IgD-negative memory B cell (primary cell): ENCODE data around the gene DNPH1. TPM values are rescaled to one million over a fixed set of nuclear protein-coding genes. Genes with fewer than 3 reads are reported as not detected.
A peak's percentile ranks its signal among the peaks of the same experiment; 100 is the strongest.

Experiments used
- H3K27ac Mint-ChIP-seq, 3 donors: one replicate each; pipeline ENCODE4 v1.8.0; 2020 to 2022; ENCODE audit warnings: mild to moderate bottlenecking in 3 of 3, mixed read lengths in 3 of 3, moderate library complexity in 1 of 3
- H3K27me3 Mint-ChIP-seq: one replicate; pipeline ENCODE4 v1.8.0; 2021; ENCODE audit warnings: mixed read lengths
- H3K36me3 Mint-ChIP-seq: one replicate; pipeline ENCODE4 v1.8.0; 2020; ENCODE audit warnings: mild to moderate bottlenecking, mixed read lengths
- H3K4me1 Mint-ChIP-seq, 3 donors: one replicate each; pipeline ENCODE4 v1.8.0; 2020 to 2022; ENCODE audit warnings: mixed read lengths in 3 of 3, mild to moderate bottlenecking in 1 of 3
- H3K4me3 Mint-ChIP-seq, 4 donors: one replicate each; pipeline ENCODE4 v1.8.0; 2020 to 2022; ENCODE audit warnings: mild to moderate bottlenecking in 4 of 4, mixed read lengths in 4 of 4, moderate library complexity in 3 of 4
- H3K9me3 Mint-ChIP-seq, 3 donors: one replicate each; pipeline ENCODE4 v1.8.0; 2020 to 2021; ENCODE audit warnings: mixed read lengths in 3 of 3, mild to moderate bottlenecking in 1 of 3
- polyA plus RNA-seq: library from polyadenylated mRNA; unstranded; fragments of 300-500 nt; fragmentation: Illumina TruSeq; gene quantifications from one replicate; pipeline ENCODE4 v1.2.3, GENCODE V29; 2021

Gene DNPH1
- polyA plus RNA-seq, 1 donor from 2014 or later = 125 TPM

DNA sequence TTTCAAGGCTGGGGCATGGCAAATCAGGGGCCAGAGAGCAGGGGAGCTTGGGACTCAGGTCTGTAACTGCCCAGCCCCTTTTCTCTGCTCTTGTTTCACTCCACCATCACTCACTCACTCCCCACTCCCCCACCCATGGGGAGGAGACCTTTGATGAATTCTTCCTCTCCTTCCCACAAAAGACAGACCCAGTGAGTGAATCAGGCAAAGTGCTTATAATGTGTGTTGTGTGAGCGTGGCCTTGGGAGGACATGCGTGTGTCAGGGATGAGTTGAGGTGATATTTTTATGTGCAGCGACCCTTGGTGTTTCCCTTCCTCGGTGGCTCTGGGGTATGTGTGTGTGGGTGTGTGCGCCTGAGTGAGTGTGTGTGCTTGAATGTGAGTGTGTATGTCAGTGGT is 48.3 kb downstream of the DNPH1 start:
- H3K4me3 Mint-ChIP-seq = peak overlapping the region; percentile 0 to 95 (median 80)
- H3K4me1 Mint-ChIP-seq = peaks cover 25 to 34% (median 30%) of the 10 kb centered on the region in 3 donors
- H3K27ac Mint-ChIP-seq = peak overlapping the region; percentile 31 to 90 (median 85)
- H3K27me3 Mint-ChIP-seq = no peaks in the 10 kb centered on the region
- H3K36me3 Mint-ChIP-seq = peaks cover 13% of the 10 kb centered on the region
- no peaks in the 10 kb centered on the region for H3K9me3 Mint-ChIP-seq

GRCh38 chr6:43180058-43180457 is 49.2 kb downstream of the DNPH1 start:
- Mint-ChIP-seq H3K36me3 (peaks cover 10% of the 10 kb centered on the region), H3K9me3 (no peaks in the 10 kb centered on the region), H3K4me3 (no peak overlapping the region), H3K27ac (peak overlapping the region in 1 of 3 donors; percentile 39), H3K27me3 (no peaks in the 10 kb centered on the region), H3K4me1 (peaks cover 24 to 33% (median 27%) of the 10 kb centered on the region in 3 donors)

DNA sequence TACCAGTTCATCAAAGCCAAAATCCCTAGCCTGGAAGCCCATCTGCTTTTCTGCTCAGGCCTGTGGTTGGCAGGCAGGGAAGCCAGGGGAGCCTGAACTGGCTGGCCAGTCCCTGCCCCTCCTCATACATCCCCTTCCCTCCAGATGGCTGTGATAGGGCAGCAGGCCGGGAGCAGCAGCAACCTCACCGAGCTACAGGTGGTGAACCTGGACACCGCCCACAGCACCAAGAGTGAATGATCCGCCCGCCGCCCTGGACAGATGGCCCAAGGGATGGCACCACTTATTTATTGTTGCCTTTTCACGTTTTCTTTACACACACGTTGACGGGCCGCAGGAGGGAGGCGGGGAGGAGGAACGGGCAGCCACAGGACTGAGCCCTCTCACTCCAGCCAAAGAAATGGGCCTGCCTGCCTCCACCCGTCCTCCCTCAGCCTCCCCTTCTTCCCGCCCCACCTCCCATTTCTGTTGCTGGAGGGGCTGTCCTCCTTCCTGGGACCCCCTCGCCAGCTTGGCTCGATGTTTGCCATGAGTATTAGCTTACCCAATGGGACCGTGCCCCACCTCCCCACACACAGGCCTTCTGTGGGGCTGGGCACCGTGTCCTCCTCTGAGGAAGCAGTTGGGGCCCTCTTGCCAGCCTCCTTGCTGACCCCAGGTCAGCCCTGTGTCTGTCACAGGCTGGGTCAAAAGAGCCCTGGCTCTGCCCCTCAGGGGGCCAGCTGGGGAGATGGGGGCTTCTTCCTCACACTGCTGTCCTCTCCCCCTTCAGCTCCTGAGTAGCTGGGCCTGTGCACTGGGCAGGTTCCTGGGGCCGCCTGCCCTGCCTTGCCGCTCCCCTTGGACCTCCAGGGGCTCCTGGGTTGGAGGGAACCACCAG is 50.1 kb downstream of the DNPH1 start:
- peak overlapping the region; percentile 3 to 75 (median 39) for H3K27ac Mint-ChIP-seq
- H3K4me1 Mint-ChIP-seq = peaks cover 26 to 33% (median 32%) of the 10 kb centered on the region in 3 donors
- H3K4me3 Mint-ChIP-seq = peak overlapping the region in 3 of 4 donors; percentile 21 to 61 (median 28)
- H3K9me3 Mint-ChIP-seq = no peaks in the 10 kb centered on the region
- H3K36me3 Mint-ChIP-seq = peaks cover 9% of the 10 kb centered on the region
- no peaks in the 10 kb centered on the region for H3K27me3 Mint-ChIP-seq

DNA sequence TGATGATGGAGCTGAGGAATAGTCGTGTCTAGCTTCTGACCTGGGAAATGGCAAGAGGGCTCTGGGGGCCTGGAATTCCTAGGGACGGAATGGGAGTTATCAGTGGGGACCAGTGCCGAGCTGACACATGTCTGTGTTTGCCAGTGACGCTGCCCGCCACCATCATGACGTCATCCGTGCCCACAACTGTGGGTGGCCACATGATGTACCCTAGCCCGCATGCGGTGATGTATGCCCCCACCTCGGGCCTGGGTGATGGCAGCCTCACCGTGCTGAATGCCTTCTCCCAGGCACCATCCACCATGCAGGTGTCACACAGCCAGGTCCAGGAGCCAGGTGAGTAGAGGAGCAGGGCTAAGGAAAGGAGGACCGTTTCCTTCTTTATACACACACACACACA is 51.1 kb downstream of the DNPH1 start:
- H3K4me3 Mint-ChIP-seq = peak overlapping the region in 1 of 4 donors; percentile 61
- no peaks in the 10 kb centered on the region for H3K9me3 Mint-ChIP-seq
- no peaks in the 10 kb centered on the region for H3K27me3 Mint-ChIP-seq
- peaks cover 31 to 36% (median 31%) of the 10 kb centered on the region in 3 donors for H3K4me1 Mint-ChIP-seq
- H3K36me3 Mint-ChIP-seq = peaks cover 3% of the 10 kb centered on the region
- peak overlapping the region in 1 of 3 donors; percentile 75 for H3K27ac Mint-ChIP-seq

DNA sequence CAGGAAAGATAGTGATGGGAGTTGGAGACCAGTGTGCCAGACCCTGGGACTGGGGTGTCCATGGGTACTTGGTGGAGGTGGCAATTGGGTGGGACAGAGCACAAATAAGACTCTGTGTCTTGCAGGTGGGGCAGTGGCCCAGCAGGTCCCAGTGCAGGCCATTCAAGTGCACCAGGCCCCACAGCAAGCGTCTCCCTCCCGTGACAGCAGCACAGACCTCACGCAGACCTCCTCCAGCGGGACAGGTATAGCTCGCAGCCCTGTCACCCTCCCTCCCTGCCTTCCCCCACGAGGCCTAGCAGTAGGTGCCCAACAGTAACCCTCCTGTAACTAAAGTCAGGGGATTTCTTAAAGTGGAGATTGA is 52.9 kb downstream of the DNPH1 start:
- Mint-ChIP-seq H3K4me1 (peaks cover 28 to 33% (median 30%) of the 10 kb centered on the region in 3 donors), H3K27ac (peak overlapping the region in 1 of 3 donors; percentile 26), H3K9me3 (no peaks in the 10 kb centered on the region), H3K27me3 (no peaks in the 10 kb centered on the region), H3K4me3 (peak overlapping the region in 1 of 4 donors; percentile 41), H3K36me3 (peaks cover 3% of the 10 kb centered on the region)

- peak overlapping the region in 2 of 3 donors; percentile 57 to 96 for H3K27ac Mint-ChIP-seq
- no peak overlapping the region for H3K4me3 Mint-ChIP-seq
- H3K9me3 Mint-ChIP-seq = no peaks in the 10 kb centered on the region
- H3K27me3 Mint-ChIP-seq = no peaks in the 10 kb centered on the region
- peaks cover 3% of the 10 kb centered on the region for H3K36me3 Mint-ChIP-seq
- peaks cover 26 to 30% (median 27%) of the 10 kb centered on the region in 3 donors for H3K4me1 Mint-ChIP-seq
Observed at GRCh38 chr6:43175676-43176422, 53.4 kb downstream of the DNPH1 start.

Other genes with a start within 250 kb of the DNPH1 start
- 17.5 TPM for gene PPP2R5D, start 244.9 kb downstream of the DNPH1 start, polyA plus RNA-seq
- 76.3 TPM for gene MEA1, start 215.5 kb downstream of the DNPH1 start, polyA plus RNA-seq
- 60.3 TPM for gene KLHDC3, start 215.2 kb downstream of the DNPH1 start, polyA plus RNA-seq
- gene RRP36, start 207.9 kb downstream of the DNPH1 start, polyA plus RNA-seq = 54.8 TPM
- 5.3 TPM for gene CUL7, start 175.6 kb downstream of the DNPH1 start, polyA plus RNA-seq
- 50.5 TPM for gene MRPL2, start 170.0 kb downstream of the DNPH1 start, polyA plus RNA-seq
- 10.2 TPM for gene KLC4, start 169.8 kb downstream of the DNPH1 start, polyA plus RNA-seq
- gene PTK7, start 153.2 kb downstream of the DNPH1 start, polyA plus RNA-seq = not detected
- gene SRF, start 58.2 kb downstream of the DNPH1 start, polyA plus RNA-seq = 5.0 TPM
- 13.1 TPM for gene CUL9, start 47.3 kb downstream of the DNPH1 start, polyA plus RNA-seq
- 0.04 TPM for gene TTBK1, start 14.0 kb upstream of the DNPH1 start, polyA plus RNA-seq
- gene SLC22A7, start 68.8 kb upstream of the DNPH1 start, polyA plus RNA-seq = not detected
- 2.9 TPM for gene CRIP3, start 79.3 kb upstream of the DNPH1 start, polyA plus RNA-seq
- gene ZNF318, start 140.2 kb upstream of the DNPH1 start, polyA plus RNA-seq = 10.7 TPM
- gene ABCC10, start 198.1 kb upstream of the DNPH1 start, polyA plus RNA-seq = 13.4 TPM
- gene DLK2, start 226.1 kb upstream of the DNPH1 start, polyA plus RNA-seq = not detected
- gene TJAP1, start 248.1 kb upstream of the DNPH1 start, polyA plus RNA-seq = 9.2 TPM